GM12864 (cell line): ENCODE measurements around the gene BICDL2.

Experiments
- DNase-seq: peaks from one replicate; pipeline ENCODE4 v3.0.0-alpha.2; 2011; ENCODE audit warnings: low read depth
- H3K4me3 ChIP-seq: 2 replicates; pipeline ENCODE4 v1.5.1; 2011; ENCODE audit warnings: mild to moderate bottlenecking, low read depth, low read length, control low read depth
- CTCF ChIP-seq: IDR thresholded peaks from 2 replicates; pipeline ENCODE4 v1.5.1; 2011; ENCODE audit warnings: low read depth, mild to moderate bottlenecking, moderate library complexity, low read length, control low read depth, inconsistent platforms; ENCODE audit errors: missing control alignments

The BICDL2 gene

GRCh38 chr16:2985893-2986355 lies 50.8 kb downstream of the BICDL2 start:
- no peak for DNase-seq
- no peak for TF ChIP-seq CTCF
- H3K4me3 ChIP-seq: no peak overlapping the region

DNA sequence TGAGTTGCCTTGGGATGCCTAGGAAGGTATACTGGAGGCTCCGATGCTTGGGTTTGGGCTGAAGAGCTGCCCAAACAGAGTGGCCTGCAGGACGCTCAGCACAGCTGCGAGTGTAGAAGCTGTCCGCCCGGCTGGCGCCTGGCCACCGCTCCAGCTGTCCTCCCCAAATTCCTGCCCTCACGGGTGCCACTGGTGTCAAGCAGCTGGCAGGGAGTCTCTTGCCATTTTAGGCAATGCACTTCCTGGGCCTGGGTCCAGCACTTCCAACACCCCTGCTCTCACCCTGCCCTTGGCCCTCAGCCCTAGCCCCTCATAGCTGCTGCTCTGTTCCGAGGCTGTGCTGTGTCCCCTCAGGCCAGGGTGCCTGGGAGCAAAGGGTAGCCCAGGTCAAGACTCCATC lies 51.3 kb downstream of the BICDL2 start:
- no peak overlapping the region for H3K4me3 ChIP-seq
- no peak for DNase-seq
- no peak for TF ChIP-seq CTCF

DNA sequence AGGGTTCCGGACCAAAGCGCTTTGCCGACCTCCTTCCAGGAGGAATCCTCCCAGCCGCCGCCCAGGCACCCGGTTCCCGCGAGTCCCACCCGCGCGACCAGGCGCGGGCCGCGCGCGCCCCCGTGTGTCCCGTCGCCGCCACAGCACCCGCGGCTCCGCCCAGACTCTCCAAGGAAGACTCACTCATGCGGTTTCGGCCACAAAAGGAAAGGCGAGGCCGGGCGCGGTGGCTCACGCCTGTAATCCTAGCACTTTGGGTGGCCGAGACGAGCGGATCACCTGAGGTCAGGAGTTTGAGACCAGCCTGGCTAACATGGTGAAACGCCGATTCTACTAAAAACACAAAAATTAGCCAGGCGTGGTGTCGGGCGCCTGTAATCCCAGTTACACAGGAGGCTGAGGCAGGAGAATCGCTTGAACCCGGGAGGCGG lies 53.0 kb downstream of the BICDL2 start:
- TF ChIP-seq CTCF: peak; percentile 83
- peak overlapping the region; percentile 38 for H3K4me3 ChIP-seq
- no peak for DNase-seq

GRCh38 chr16:2982402-2982801 lies 54.3 kb downstream of the BICDL2 start:
- TF ChIP-seq CTCF: no peak
- DNase-seq: no peak
- no peak overlapping the region for H3K4me3 ChIP-seq

DNA sequence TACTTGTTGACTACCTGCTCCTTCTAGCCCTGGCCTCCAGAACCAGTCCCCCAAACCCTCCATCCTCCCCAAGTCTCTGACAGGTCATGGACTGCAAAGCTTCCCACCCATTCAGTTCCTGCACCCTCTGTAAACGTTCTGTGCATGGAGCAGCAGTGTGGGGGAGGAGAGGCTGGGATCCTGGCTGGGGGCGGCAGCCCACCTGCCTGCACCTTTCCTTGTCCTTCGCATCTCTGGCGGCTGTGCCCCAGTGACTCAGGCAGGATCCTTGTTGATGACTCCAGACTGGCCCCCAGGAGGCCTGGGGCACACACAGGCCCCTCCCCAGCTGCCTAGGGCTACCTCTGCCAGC lies 54.9 kb downstream of the BICDL2 start:
- DNase-seq: no peak
- no peak overlapping the region for H3K4me3 ChIP-seq

DNA sequence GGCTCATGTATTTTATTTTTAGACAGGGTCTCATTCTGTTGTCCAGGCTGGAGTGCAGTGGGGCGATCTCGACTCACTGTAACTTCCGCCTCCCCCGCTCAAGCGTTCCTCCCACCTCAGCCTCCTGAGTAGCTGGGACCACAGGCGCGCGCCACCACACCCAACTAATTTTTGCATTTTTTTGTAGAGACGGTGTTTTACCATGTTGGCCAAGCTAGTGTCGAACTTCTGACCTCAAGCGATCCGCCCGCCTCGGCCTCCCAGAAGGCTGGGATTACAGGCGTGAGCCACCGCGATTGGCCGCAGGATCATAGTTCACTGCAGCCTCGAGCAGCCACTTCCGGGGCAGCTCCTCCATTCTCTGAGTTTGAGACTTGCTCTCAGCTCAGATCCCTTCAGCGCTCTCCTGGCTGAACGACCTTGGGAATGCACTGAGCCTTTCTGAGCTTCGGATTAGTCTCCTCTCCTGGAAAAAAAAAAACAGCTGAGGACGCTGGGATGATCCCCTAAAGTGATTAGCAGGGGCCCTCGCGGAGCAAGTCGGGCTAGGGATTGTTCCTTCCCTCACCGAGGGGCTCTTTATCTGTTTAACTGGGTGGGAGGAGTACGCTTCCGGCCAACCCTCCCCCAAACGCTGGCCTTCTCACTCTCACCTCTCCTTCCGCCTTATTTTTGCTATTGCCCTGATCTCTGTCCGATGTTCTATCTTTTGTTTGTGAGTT lies 55.4 kb downstream of the BICDL2 start:
- TF ChIP-seq CTCF: no peak
- DNase-seq: no peak
- peak overlapping the region; percentile 87; the same call in 1 of the 2 replicates for H3K4me3 ChIP-seq

More for the DNA sequence above, 54.9 kb downstream of the BICDL2 start:
- no peak for TF ChIP-seq CTCF
